PFSK-1 (cell line): ENCODE data around the gene SETDB1.

Experiments used
- FOXP2 ChIP-seq: optimal IDR thresholded peaks from 2 replicates; pipeline ENCODE3; 2011; ENCODE audit warnings: borderline replicate concordance, control low read depth, inconsistent platforms; ENCODE audit not compliant: insufficient read depth; ENCODE audit errors: extremely low read length, extremely low read depth
- POLR2AphosphoS5 ChIP-seq: IDR thresholded peaks from 2 replicates; pipeline ENCODE4 v1.6.1; 2012; ENCODE audit warnings: low read depth, mild to moderate bottlenecking, control low read depth, low read length, moderate library complexity
- REST ChIP-seq, 2 experiments: IDR thresholded peaks; 2 replicates each; pipeline versions ENCODE4 v1.6.1 to v1.8.0; 2011 to 2012; ENCODE audit warnings: low read depth in 2 of 2, low read length in 2 of 2, control low read depth in 1 of 2, inconsistent platforms in 1 of 2, mild to moderate bottlenecking in 1 of 2, moderate library complexity in 1 of 2; ENCODE audit not compliant: insufficient read depth in 1 of 2
- SIN3A ChIP-seq: IDR thresholded peaks from 2 replicates; pipeline ENCODE4 v1.6.1; 2012; ENCODE audit warnings: mild to moderate bottlenecking, low read length, moderate library complexity, borderline replicate concordance; ENCODE audit not compliant: insufficient read depth
- TAF1 ChIP-seq: IDR thresholded peaks from 2 replicates; pipeline ENCODE4 v1.6.1; 2012; ENCODE audit warnings: low read length, control low read depth, borderline replicate concordance; ENCODE audit not compliant: insufficient read depth

Gene SETDB1

GRCh38 chr1:150890033-150890416 lies 36.1 kb upstream of the SETDB1 start:
- TF ChIP-seq POLR2AphosphoS5: no peak
- no peak for TF ChIP-seq TAF1

GRCh38 chr1:150893336-150893913 lies 32.7 kb upstream of the SETDB1 start:
- TF ChIP-seq SIN3A (no peak), FOXP2 (no peak), TAF1 (no peak), REST (IDR thresholded peaks at IDR 0.05; ENCODE audit: insufficient read depth in 1 of 2, low read depth in 2 of 2, low read length in 2 of 2) (no peak), POLR2AphosphoS5 (no peak)

- TF ChIP-seq FOXP2 (no peak), POLR2AphosphoS5 (no peak), SIN3A (no peak), TAF1 (no peak), REST (IDR thresholded peaks at IDR 0.05; ENCODE audit: insufficient read depth in 1 of 2, low read depth in 2 of 2, low read length in 2 of 2) (no peak)
Measured at GRCh38 chr1:150895618-150896017, 30.5 kb upstream of the SETDB1 start.

GRCh38 chr1:150902346-150902745 lies 23.8 kb upstream of the SETDB1 start:
- no peak for TF ChIP-seq SIN3A
- TF ChIP-seq REST (IDR thresholded peaks at IDR 0.05; ENCODE audit: insufficient read depth in 1 of 2, low read depth in 2 of 2, low read length in 2 of 2): no peak
- no peak for TF ChIP-seq FOXP2
- TF ChIP-seq TAF1: no peak
- no peak for TF ChIP-seq POLR2AphosphoS5

GRCh38 chr1:150902751-150903150 lies 23.4 kb upstream of the SETDB1 start:
- TF ChIP-seq POLR2AphosphoS5 (no peak), REST (IDR thresholded peaks at IDR 0.05; ENCODE audit: insufficient read depth in 1 of 2, low read depth in 2 of 2, low read length in 2 of 2) (no peak), TAF1 (no peak), SIN3A (no peak)
